Measurements from ENCODE around the gene MAP2K4. TPM values are rescaled to one million over a fixed set of nuclear protein-coding genes. Genes with fewer than 3 reads are reported as not detected.

The MAP2K4 gene
- total and polyA plus RNA-seq, 2 donors (not counting 1 experiment from before 2014, with no cell fraction given): 6.2 to 44.8 TPM

DNA sequence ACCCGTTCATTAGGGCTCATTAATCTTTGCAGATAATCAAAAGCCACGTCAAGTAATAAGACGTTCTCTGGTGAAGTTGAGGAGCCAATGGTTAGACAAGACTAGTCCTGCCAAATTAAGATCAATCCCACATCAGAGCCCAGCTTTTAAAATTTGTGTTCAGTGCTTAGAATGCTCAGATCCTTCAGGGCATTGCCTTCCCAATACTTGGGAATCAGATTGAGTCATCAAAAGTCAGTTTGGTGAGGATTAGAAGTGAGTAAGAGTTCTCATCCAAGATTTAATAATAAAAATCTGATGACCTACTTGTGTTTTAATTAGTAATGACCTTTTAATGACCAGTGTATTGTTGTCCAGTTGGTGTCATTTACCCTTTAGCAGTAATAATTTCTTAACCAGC is 19.8 kb downstream of the MAP2K4 start:
- Histone ChIP-seq H4K20me1 (ENCODE audit: control insufficient read depth, insufficient read depth, low read length, poor library complexity, severe bottlenecking) (peaks cover 73% of the 10 kb centered on the region), H3K9me3 (ENCODE audit: control extremely low read depth in 1 of 3, control insufficient read depth in 2 of 3, insufficient read depth in 1 of 3, low read length in 2 of 3) (no peaks in the 10 kb centered on the region), H3K4me3 (ENCODE audit: control extremely low read depth in 1 of 5, extremely low read depth in 1 of 5, insufficient read depth in 1 of 5, low read depth in 2 of 5, low read length in 4 of 5) (no peak overlapping the region), H3K79me2 (ENCODE audit: control insufficient read depth, insufficient read depth, low read length) (peaks cover 99% of the 10 kb centered on the region), H2AFZ (ENCODE audit: insufficient read depth, low read depth, low read length, poor library complexity, severe bottlenecking) (no peak overlapping the region), H3K4me1 (ENCODE audit: control insufficient read depth in 2 of 2, insufficient read depth in 2 of 2, low read length in 2 of 2) (no peaks in the 10 kb centered on the region), H3K27ac (ENCODE audit: low read length in 2 of 2) (no peak overlapping the region), H3K4me2 (replicated peaks; ENCODE audit: low read depth, low read length, poor library complexity, severe bottlenecking) (no peak overlapping the region), H3K27me3 (replicated peaks in 1 of 4; ENCODE audit: control extremely low read depth in 1 of 4, control insufficient read depth in 3 of 4, insufficient read depth in 4 of 4, low read length in 3 of 4) (no peaks in the 10 kb centered on the region), H3K9ac (ENCODE audit: low read length) (no peak overlapping the region), H3K36me3 (replicated peaks in 1 of 2; ENCODE audit: control extremely low read depth in 1 of 2, control insufficient read depth in 1 of 2, extremely low read depth in 1 of 2, insufficient read depth in 2 of 2, low read length in 1 of 2) (no peaks in the 10 kb centered on the region)
- 100% methylated on average over 3 of the region's 3 CpGs for WGBS (ENCODE audit: insufficient coverage)
- no peak for DNase-seq
- CTCF ChIA-PET: no interaction called here
- no peak overlapping the region for H3K27ac Mint-ChIP-seq
- TF ChIP-seq CTCF (IDR thresholded peaks at IDR 0.05) (no peak), EZH2 (IDR thresholded peaks at IDR 0.05; ENCODE audit: borderline replicate concordance, insufficient read depth, low read depth, low read length, poor library complexity, severe bottlenecking) (no peak)
- no peak overlapping the region for H3K4me3 Mint-ChIP-seq
- intact Hi-C loops (cut with micrococcal nuclease): no loop called here
- POLR2A ChIA-PET: no interaction called here
- H3K9me3 Mint-ChIP-seq (ENCODE audit: insufficient read depth): no peaks in the 10 kb centered on the region
- no peaks in the 10 kb centered on the region for H3K27me3 Mint-ChIP-seq
- peaks cover 26% of the 10 kb centered on the region for H3K4me1 Mint-ChIP-seq
- no peak for ATAC-seq (ENCODE audit: low read depth)

- DNase-seq (no peak), ATAC-seq (ENCODE audit: low read depth) (no peak)
- no peaks in the 10 kb centered on the region for H3K36me3 ChIP-seq (replicated peaks in 1 of 2; ENCODE audit: control extremely low read depth in 1 of 2, control insufficient read depth in 1 of 2, extremely low read depth in 1 of 2, insufficient read depth in 2 of 2, low read length in 1 of 2)
- POLR2A ChIA-PET: no interaction called here
- H3K4me3 Mint-ChIP-seq: no peak overlapping the region
- no peak overlapping the region for H3K4me2 ChIP-seq (replicated peaks; ENCODE audit: low read depth, low read length, poor library complexity, severe bottlenecking)
- H3K4me1 Mint-ChIP-seq: peaks cover 33% of the 10 kb centered on the region
- WGBS (ENCODE audit: insufficient coverage): no CpG with 5 or more reads among the region's 3 CpGs
- intact Hi-C loops (cut with micrococcal nuclease): no loop called here
- no peak overlapping the region for H2AFZ ChIP-seq (ENCODE audit: insufficient read depth, low read depth, low read length, poor library complexity, severe bottlenecking)
- H3K27ac Mint-ChIP-seq: no peak overlapping the region
- no peaks in the 10 kb centered on the region for H3K4me1 ChIP-seq (ENCODE audit: control insufficient read depth in 2 of 2, insufficient read depth in 2 of 2, low read length in 2 of 2)
- H3K9me3 ChIP-seq (ENCODE audit: control extremely low read depth in 1 of 3, control insufficient read depth in 2 of 3, insufficient read depth in 1 of 3, low read length in 2 of 3): no peaks in the 10 kb centered on the region
- no peak for TF ChIP-seq EZH2 (IDR thresholded peaks at IDR 0.05; ENCODE audit: borderline replicate concordance, insufficient read depth, low read depth, low read length, poor library complexity, severe bottlenecking)
- no peak for TF ChIP-seq CTCF (IDR thresholded peaks at IDR 0.05)
- H3K27me3 Mint-ChIP-seq: no peaks in the 10 kb centered on the region
- no peak overlapping the region for H3K4me3 ChIP-seq (ENCODE audit: control extremely low read depth in 1 of 5, extremely low read depth in 1 of 5, insufficient read depth in 1 of 5, low read depth in 2 of 5, low read length in 4 of 5)
- no peak overlapping the region for H3K27ac ChIP-seq (ENCODE audit: low read length in 2 of 2)
- CTCF ChIA-PET: no interaction called here
- no peak overlapping the region for H3K9ac ChIP-seq (ENCODE audit: low read length)
- no peaks in the 10 kb centered on the region for H3K9me3 Mint-ChIP-seq (ENCODE audit: insufficient read depth)
- no peaks in the 10 kb centered on the region for H3K27me3 ChIP-seq (replicated peaks in 1 of 4; ENCODE audit: control extremely low read depth in 1 of 4, control insufficient read depth in 3 of 4, insufficient read depth in 4 of 4, low read length in 3 of 4)
- H3K79me2 ChIP-seq (ENCODE audit: control insufficient read depth, insufficient read depth, low read length): peaks cover 99% of the 10 kb centered on the region
- peaks cover 81% of the 10 kb centered on the region for H4K20me1 ChIP-seq (ENCODE audit: control insufficient read depth, insufficient read depth, low read length, poor library complexity, severe bottlenecking)
Measured at GRCh38 chr17:12041312-12041711, 20.6 kb downstream of the MAP2K4 start.

All from B cell (primary cell).